Ammon's horn (tissue), 1 donor: Measurements from ENCODE around the gene TLE2.

Source experiments
- DNase-seq: peaks from one replicate; pipeline ENCODE4 v3.0.0-alpha.2; 2016; ENCODE audit warnings: low spot score

The TLE2 gene

GRCh38 chr19:2949939-2950285 lies 79.2 kb downstream of the TLE2 start:
- no peak for DNase-seq
